Gastrocnemius medialis (tissue), 4 donors: ENCODE results near the gene SLITRK1. TPM values are rescaled to one million over a fixed set of nuclear protein-coding genes. Genes with fewer than 3 reads are reported as not detected.

Experiments used
- ATAC-seq, 2 donors: fragments of 150-250 bp; one replicate each; pipeline ENCODE4 v1.9.1; 2016
- DNase-seq, 2 donors: peaks; one replicate each; pipeline ENCODE4 v3.0.0-alpha.2; 2019
- H3K27ac ChIP-seq, 4 donors: fragments of 200-600 bp; sonication (generic); 1 replicate in 1 of 4; 2 replicates in 3 of 4; pipeline ENCODE4 v1.5.1; 2016 to 2018; ENCODE audit warnings: mild to moderate bottlenecking in 2 of 4, moderate library complexity in 1 of 4
- H3K27me3 ChIP-seq, 3 donors: fragments of 200-600 bp; sonication (generic) in 2 of 3; 1 replicate in 1 of 3; 2 replicates in 2 of 3; pipeline versions ENCODE4 v1.5.1 to v1.6.0; 2016 to 2019; ENCODE audit warnings: mild to moderate bottlenecking in 1 of 3, moderate library complexity in 1 of 3
- H3K36me3 ChIP-seq, 2 donors: fragments of 200-600 bp; sonication (generic) in 1 of 2; one replicate each; pipeline ENCODE4 v1.5.1; 2017 to 2018
- H3K4me1 ChIP-seq, 2 donors: fragments of 200-600 bp; sonication (generic) in 1 of 2; one replicate each; pipeline ENCODE4 v1.5.1; 2016 to 2017; ENCODE audit warnings: mild to moderate bottlenecking in 2 of 2
- H3K4me3 ChIP-seq, 4 donors: fragments of 200-600 bp; sonication (generic) in 3 of 4; 1 replicate in 1 of 4; 2 replicates in 3 of 4; pipeline ENCODE4 v1.5.1; 2016 to 2019; ENCODE audit warnings: mild to moderate bottlenecking in 2 of 4
- H3K9me3 ChIP-seq, 3 donors: fragments of 200-600 bp; sonication (generic) in 2 of 3; 1 replicate in 1 of 3; 2 replicates in 2 of 3; pipeline ENCODE4 v1.5.1; 2016 to 2019
- CTCF ChIP-seq, 5 experiments: fragments of 450-650 bp in 3 of 5; fragments of 200-600 bp in 2 of 5; sonication (generic) in 2 of 5; IDR thresholded peaks in 4 of 5; conservative IDR thresholded peaks in 1 of 5; 1 replicate in 4 of 5; 2 replicates in 1 of 5; pipeline ENCODE4 v1.5.1; 2016 to 2019; ENCODE audit warnings: antibody characterized with exemption in 5 of 5, mild to moderate bottlenecking in 3 of 5, moderate library complexity in 3 of 5
- POLR2A ChIP-seq, 2 donors: fragments of 450-650 bp; IDR thresholded peaks; one replicate each; pipeline ENCODE4 v1.6.1; 2017; ENCODE audit warnings: antibody characterized with exemption in 2 of 2, mild to moderate bottlenecking in 2 of 2, moderate library complexity in 2 of 2
- in situ Hi-C, 4 donors: fragments of 200-750 bp; cut with MboI; loops; one replicate each; pipeline versions ENCODE4 v1.15.0 to v1.8.0; 2017; ENCODE audit warnings: low sequenced_read_pairs in 4 of 4
- intact Hi-C: fragments of 100-400 bp; cut with DNase I; formaldehyde crosslinking; loops from one replicate; pipeline ENCODE4 v1.15.1; 2023; ENCODE audit warnings: low total_unique reads
- total RNA-seq, 4 donors: library from RNA; depleted of rRNA; stranded (reverse); fragments of >200 nt; gene quantifications; one replicate each; pipeline versions ENCODE4 v1.1.0 to v1.2.3, GENCODE V29; 2016

The SLITRK1 gene
- total RNA-seq, 4 donors from 2014 or later: not detected

DNA sequence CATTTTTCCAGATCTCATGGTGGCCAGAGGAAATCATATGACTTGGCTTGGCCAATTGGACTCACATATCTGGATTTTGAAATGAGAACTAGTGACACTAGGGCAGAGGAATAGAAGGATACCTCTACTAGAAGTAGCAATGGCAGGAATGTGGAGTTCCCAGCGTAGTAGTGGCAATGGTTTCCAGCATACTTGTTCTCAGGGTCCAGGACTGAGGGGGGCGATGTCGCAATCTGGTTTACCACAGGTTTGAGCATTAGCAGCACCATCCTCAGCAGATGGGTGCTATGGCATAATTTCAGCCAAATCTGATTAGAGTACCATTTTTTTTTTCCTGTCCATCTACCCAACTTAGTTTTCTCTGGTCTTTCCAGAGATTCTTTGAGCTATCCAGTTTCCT, 8.1 kb upstream of the SLITRK1 start:
- H3K4me1 ChIP-seq: no peaks in the 10 kb centered on the region
- no peak for DNase-seq

GRCh38 chr13:83884141-83884540, 1.9 kb upstream of the SLITRK1 start:
- Histone ChIP-seq H3K36me3 (no peaks in the 10 kb centered on the region), H3K4me3 (no peak overlapping the region), H3K27me3 (peaks cover 20 to 28% (median 26%) of the 10 kb centered on the region in 3 donors), H3K27ac (no peak overlapping the region), H3K4me1 (no peaks in the 10 kb centered on the region), H3K9me3 (no peaks in the 10 kb centered on the region)
- ATAC-seq (no peak), DNase-seq (no peak)
- no peak for TF ChIP-seq POLR2A (IDR thresholded peaks at IDR 0.05)
- no peak for TF ChIP-seq CTCF (IDR thresholded peaks at IDR 0.05 in 4 of 5, conservative IDR thresholded peaks at IDR 0.05 in 1 of 5)
- intact Hi-C loops (no loop called here), in situ Hi-C loops (no loop called here)

More for the DNA sequence above, 8.1 kb upstream of the SLITRK1 start:
- H3K27me3 ChIP-seq: no peaks in the 10 kb centered on the region
- no peak overlapping the region for H3K27ac ChIP-seq
- intact Hi-C loops (no loop called here), in situ Hi-C loops (no loop called here)
- TF ChIP-seq CTCF (IDR thresholded peaks at IDR 0.05 in 4 of 5, conservative IDR thresholded peaks at IDR 0.05 in 1 of 5): no peak
- TF ChIP-seq POLR2A (IDR thresholded peaks at IDR 0.05): no peak
- no peak for ATAC-seq
- no peaks in the 10 kb centered on the region for H3K9me3 ChIP-seq
- no peaks in the 10 kb centered on the region for H3K36me3 ChIP-seq
- no peak overlapping the region for H3K4me3 ChIP-seq

- Histone ChIP-seq H3K27ac (no peak overlapping the region), H3K27me3 (peaks cover 26 to 34% (median 26%) of the 10 kb centered on the region in 3 donors), H3K4me3 (no peak overlapping the region), H3K36me3 (no peaks in the 10 kb centered on the region), H3K9me3 (no peaks in the 10 kb centered on the region), H3K4me1 (no peaks in the 10 kb centered on the region)
- in situ Hi-C loops (no loop called here), intact Hi-C loops (no loop called here)
- TF ChIP-seq POLR2A (IDR thresholded peaks at IDR 0.05) (no peak), CTCF (IDR thresholded peaks at IDR 0.05 in 4 of 5, conservative IDR thresholded peaks at IDR 0.05 in 1 of 5) (no peak)
- ATAC-seq (no peak), DNase-seq (no peak)
Observed at GRCh38 chr13:83883061-83883523, 818 bp upstream of the SLITRK1 start.

- H3K27me3 ChIP-seq: peaks cover 26 to 34% (median 26%) of the 10 kb centered on the region in 3 donors
- H3K4me1 ChIP-seq: no peaks in the 10 kb centered on the region
- no peaks in the 10 kb centered on the region for H3K9me3 ChIP-seq
- intact Hi-C loops: no loop called here
- DNase-seq: no peak
- no peak for TF ChIP-seq CTCF (IDR thresholded peaks at IDR 0.05 in 4 of 5, conservative IDR thresholded peaks at IDR 0.05 in 1 of 5)
- no peak for TF ChIP-seq POLR2A (IDR thresholded peaks at IDR 0.05)
- H3K36me3 ChIP-seq: no peaks in the 10 kb centered on the region
- no peak overlapping the region for H3K4me3 ChIP-seq
- in situ Hi-C loops: no loop called here
- no peak for ATAC-seq
- H3K27ac ChIP-seq: no peak overlapping the region
Observed at GRCh38 chr13:83882606-83882959, 309 bp upstream of the SLITRK1 start.

DNA sequence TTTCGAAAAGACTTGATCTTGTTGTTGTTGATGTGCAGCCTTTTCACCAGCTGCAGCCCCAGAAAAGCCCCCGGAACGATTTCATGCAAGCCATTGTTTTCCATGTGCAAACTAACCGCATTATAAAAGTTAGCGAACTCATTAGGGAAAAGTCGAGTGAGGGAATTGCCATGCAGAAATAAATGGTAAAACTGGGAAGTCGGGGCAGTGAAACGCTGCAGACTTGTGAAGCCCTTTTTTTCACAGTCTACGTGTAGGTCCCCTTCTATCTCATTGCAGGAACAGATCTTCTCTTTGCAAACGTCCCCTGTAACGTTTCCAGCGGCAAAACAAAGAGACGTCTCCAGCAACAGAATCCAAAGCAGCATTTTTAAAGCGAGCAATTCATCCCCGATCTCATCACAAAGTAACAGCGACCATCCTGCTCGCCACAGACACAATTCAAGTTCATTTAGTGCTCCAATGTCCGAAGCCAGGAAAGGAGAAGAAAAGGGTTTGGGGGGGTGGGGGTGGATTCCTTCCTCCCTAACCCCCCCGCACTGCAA, 1.1 kb downstream of the SLITRK1 start:
- no peak overlapping the region for H3K4me3 ChIP-seq
- TF ChIP-seq POLR2A (IDR thresholded peaks at IDR 0.05): no peak
- TF ChIP-seq CTCF (IDR thresholded peaks at IDR 0.05 in 4 of 5, conservative IDR thresholded peaks at IDR 0.05 in 1 of 5): no peak
- no peaks in the 10 kb centered on the region for H3K4me1 ChIP-seq
- in situ Hi-C loops (no loop called here), intact Hi-C loops (no loop called here)
- H3K9me3 ChIP-seq: no peaks in the 10 kb centered on the region
- H3K27me3 ChIP-seq: peaks cover 26 to 34% (median 26%) of the 10 kb centered on the region in 3 donors
- no peaks in the 10 kb centered on the region for H3K36me3 ChIP-seq
- DNase-seq (no peak), ATAC-seq (no peak)
- H3K27ac ChIP-seq: no peak overlapping the region
